ENCODE results near the gene METTL26. TPM values are rescaled to one million over a fixed set of nuclear protein-coding genes. Genes with fewer than 3 reads are reported as not detected.

The METTL26 gene
- total RNA-seq, 1 donor from 2014 or later = 91.4 TPM

DNA sequence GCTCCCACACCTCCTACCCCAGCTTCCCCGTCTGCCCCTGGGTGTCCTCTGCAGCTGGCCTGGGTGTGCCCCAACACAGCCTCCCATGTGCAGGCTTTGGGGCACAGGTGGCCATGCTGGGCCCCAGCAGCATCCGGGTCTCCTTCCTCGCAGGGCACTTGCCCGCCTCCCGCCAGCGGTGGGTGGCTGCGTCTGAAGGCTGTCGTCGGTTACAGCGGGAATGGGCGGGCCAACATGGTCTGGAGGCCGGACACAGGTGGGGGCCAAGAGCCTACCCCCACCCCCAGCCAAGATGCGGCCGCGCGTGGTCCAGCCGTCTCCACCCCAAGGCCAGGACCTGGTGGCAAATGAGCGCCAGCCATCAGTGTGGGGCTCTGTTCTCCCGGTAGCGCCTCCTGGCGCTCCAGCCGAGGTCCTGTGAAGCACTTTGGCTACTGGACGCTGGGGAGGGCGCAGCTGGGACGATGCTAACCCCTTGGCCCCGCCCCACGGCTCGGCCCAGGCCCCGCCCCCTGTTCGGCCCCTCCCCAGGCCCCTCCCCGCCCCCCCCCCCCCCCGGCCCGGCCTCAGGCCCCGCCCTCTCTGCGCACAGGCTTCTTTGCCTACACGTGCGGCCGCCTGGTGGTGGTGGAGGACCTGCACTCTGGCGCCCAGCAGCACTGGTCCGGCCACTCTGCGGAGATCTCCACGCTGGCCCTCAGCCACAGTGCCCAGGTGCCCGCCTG is 24.5 kb upstream of the METTL26 start:
- intact Hi-C loops (cut with micrococcal nuclease) = loop anchor here (2.0 kb wide), 1 partner anchor 24 kb away; the partner anchor contains the start of gene METTL26

- intact Hi-C loops (cut with micrococcal nuclease) = loop anchor here (2.0 kb wide), 1 partner anchor 23 kb away; the partner anchor contains the start of gene METTL26
Measured at GRCh38 chr16:660132-660458, 24.0 kb upstream of the METTL26 start.

- intact Hi-C loops (cut with micrococcal nuclease) = loop anchor here (2.0 kb wide), 1 partner anchor 23 kb away; the partner anchor contains the start of gene METTL26
Measured at GRCh38 chr16:659618-660017, 23.5 kb upstream of the METTL26 start.

- intact Hi-C loops (cut with micrococcal nuclease) = no loop called here
Measured at GRCh38 chr16:658679-659571, 22.8 kb upstream of the METTL26 start.

DNA sequence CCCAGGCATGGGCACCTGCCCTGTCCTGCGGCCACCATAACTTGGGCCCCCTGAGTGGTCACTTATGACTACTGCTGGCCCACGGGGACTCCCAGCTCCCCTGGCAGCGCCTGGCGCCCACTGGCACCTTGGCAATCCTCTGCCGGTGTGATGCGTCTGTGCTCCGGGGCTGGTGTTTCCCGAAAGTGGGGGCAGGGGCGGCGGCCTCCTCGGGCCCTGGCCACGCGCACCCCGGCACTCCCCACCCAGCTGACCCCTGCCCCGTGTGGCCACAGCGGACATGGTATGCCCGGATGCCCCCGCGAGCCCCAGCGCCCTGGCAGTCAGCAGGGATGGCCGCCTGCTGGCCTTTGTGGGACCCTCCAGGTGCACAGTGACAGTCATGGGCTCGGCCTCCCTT is 21.4 kb upstream of the METTL26 start:
- intact Hi-C loops (cut with micrococcal nuclease) = no loop called here

- intact Hi-C loops (cut with micrococcal nuclease) = no loop called here
Measured at GRCh38 chr16:654034-654433, 17.9 kb upstream of the METTL26 start.

DNA sequence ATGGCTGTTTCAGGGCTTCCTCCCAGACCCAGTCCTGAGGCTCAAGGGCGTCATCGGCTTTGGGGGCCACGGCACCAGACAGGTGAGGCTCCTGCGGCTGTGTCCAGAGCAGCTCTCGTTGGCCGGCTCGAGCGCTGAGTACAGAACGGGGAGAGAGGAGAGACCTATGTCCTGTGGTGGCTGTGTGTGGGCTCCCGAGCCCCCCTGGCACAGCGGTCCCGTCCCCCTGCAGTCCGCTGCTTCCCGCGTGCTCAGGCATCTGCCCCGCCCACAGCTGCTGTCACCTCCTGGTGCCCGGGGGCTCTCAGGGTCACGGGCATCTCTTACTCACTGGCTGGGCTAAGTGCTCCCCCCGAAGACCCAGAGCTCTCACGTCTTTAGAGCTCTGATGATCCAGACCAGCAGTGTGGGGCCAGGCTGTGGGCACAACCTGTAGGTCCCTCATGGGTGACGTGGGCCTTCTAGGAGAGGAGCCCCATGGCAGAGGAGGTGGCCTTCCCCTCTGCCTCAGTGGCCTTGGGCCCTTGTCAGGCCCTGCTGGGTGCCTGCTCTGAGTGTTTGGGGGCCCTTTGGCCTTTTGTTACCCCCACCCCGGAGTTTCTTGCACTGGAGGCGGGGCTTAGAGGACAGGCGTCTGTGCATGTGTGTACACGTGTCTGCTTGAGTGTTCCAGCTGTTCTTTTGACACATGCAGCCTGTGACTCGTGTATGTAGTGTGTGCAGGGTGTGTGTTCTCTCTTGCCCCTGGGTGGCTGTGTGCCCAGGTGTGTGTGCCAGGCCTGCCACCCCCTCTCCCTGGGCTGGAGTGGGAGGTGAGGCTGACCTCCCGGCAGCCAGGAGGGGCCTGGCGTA is 16.6 kb upstream of the METTL26 start:
- intact Hi-C loops (cut with micrococcal nuclease) = no loop called here

DNA sequence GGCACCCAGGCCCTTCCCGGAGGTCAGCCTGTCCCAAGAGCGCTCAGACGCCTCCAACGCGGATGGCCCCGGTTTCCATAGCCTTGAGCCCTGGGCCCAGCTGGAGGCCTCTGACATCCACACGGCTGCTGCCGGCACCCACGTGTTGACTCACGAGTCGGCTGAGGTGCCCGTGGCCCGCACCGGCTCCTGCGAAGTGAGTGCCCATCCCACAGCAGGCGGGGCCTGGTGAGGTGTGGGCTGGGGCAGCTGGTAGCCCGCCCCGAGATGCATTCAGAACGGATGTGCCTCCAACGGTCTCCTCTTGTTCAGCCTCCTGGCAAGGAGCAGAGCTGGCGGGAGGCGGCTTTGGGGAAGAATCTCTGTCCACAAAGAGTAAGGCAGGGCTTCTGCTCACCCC is 15.7 kb upstream of the METTL26 start:
- intact Hi-C loops (cut with micrococcal nuclease) = no loop called here

DNA sequence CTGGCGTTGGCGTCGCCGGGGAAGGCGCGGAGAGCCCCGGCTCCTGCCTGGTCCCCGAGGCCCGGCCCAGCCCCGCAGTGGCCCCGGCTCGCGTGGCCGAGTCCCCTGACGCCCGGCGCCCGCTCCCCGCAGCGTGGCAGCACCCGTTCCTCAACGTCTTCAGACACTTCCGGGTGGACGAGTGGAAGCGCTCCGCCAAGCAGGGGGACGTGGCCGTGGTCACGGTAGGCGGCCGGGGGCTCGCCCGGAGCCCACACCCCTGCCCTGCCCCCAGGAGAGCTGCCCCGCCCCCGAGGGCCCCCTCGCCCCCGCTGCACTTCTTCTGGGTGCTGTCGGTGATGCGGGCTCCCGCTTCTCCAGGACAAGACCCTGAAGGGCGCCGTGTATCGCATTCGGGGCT is 13.5 kb upstream of the METTL26 start:
- intact Hi-C loops (cut with micrococcal nuclease) = no loop called here

GRCh38 chr16:648781-649589 is 12.9 kb upstream of the METTL26 start, which contains the start of gene WDR90:
TSS of gene WDR90 (plus strand) at chr16:649365. CDS start at chr16:649417, 52 bp downstream.
- intact Hi-C loops (cut with micrococcal nuclease) = no loop called here

DNA sequence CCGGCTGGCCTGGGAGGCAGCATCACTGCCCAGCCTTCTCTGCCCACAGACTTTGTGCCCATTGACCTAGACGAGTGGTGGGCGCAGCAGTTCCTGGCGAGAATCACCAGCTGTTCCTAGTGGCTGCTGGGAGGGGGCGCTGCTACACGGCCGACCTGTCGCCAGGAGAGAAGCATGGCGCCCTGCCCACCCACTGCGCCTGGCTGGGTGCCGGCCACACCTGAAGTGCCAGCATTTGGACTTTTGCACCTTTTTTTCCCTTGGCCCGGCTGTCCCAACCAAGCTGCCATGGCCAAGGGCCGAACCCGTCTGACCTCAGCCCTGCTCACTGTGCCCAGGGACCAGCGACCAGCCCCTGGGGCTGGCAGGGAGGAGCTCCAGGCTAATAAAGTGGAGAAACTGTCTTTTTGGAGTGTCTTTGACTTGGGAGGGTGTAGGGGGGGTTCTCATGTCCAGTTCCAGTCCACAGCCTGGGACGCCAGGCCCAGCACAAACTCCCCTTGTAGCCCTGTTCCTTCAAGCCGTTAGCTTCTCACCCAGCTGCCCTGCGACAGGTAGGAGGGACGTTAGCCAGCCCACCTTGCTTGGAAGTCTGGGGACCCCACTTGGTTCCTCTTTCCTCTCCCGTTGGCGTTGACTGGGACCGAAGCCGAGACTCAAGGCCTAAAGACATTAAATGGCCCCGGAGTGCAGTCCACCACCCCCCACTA is 12.1 kb upstream of the METTL26 start:
- intact Hi-C loops (cut with micrococcal nuclease) = no loop called here

GRCh38 chr16:647173-647902 is 11.2 kb upstream of the METTL26 start:
- intact Hi-C loops (cut with micrococcal nuclease) = no loop called here

GRCh38 chr16:646679-647172 is 10.6 kb upstream of the METTL26 start:
- intact Hi-C loops (cut with micrococcal nuclease) = no loop called here

GRCh38 chr16:645852-646678 is 10.0 kb upstream of the METTL26 start:
- intact Hi-C loops (cut with micrococcal nuclease) = no loop called here

GRCh38 chr16:644556-644955 is 8.5 kb upstream of the METTL26 start:
- intact Hi-C loops (cut with micrococcal nuclease) = no loop called here

DNA sequence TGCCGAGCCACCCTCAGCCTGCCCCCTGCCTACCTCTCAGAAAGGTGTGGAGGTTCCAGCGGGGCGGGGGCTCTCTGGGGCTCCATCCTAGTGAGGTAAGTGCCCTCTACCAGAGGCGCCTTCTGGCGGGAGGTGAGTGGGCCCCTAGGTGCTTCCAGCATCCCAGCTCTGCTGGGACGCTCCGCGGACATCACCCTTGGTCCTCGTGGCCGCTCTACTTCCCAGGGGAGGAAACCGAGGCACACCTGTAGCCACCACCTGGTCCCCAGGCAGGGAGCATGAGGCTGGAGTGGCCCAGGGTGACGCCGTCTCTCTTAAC is 6.9 kb upstream of the METTL26 start:
- intact Hi-C loops (cut with micrococcal nuclease) = no loop called here

DNA sequence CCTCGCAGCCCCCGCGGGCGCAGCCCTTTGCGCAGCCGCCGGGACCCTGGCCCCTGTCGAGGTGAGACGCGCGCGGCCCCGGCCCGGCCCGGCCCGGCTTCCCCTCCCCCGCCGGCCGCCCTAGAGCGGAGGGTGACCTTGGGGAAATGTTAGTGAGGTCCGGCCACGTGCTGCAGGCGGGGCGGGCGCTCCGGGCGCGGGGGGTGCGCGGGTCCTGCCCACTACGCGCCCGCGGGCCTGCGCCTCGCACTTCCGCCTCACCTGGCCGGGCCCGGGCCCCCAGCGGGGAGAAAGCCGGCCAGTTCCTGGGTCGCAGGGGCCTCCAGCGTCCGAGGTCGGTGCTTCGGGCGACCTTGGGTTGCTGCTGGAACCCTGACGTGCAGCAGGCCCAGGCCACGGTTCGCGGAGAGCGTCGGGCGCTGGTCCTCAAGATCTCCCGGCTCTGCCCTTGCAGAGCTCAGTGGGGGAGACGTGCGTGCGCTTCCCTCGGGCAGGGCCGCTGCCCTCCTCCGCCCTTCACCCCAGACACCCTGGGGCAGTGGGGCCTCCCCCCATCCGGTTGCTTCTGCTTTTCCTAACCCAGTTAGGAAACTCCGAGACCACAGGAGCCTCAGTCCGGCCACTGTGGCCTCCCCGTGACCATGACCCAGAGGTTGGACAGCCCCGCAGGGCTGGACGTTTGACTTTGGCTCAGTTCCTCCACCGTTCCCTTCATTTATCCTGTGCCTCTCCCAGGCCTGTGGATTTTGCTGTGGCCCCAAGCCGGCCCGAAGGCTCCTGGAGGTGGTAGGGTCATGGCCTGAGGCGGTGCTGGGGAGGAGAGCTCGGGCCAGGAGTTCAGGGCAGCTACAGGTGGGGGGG is 6.3 kb upstream of the METTL26 start:
- intact Hi-C loops (cut with micrococcal nuclease) = no loop called here

Data from T-helper 2 cell treated with Interferon-gamma antibody and Interleukin-4, amounts not matched to agents 100 ng/mL and 5 ng/mL, for 36 hours (primary cell).